Measurements from ENCODE around the gene PTAFR.
"Not testable (repeated sequence)": the region's sequence is repeated elsewhere in the genome, so short reads cannot be mapped to it uniquely, and the experiment has no call there.

Gene PTAFR

DNA sequence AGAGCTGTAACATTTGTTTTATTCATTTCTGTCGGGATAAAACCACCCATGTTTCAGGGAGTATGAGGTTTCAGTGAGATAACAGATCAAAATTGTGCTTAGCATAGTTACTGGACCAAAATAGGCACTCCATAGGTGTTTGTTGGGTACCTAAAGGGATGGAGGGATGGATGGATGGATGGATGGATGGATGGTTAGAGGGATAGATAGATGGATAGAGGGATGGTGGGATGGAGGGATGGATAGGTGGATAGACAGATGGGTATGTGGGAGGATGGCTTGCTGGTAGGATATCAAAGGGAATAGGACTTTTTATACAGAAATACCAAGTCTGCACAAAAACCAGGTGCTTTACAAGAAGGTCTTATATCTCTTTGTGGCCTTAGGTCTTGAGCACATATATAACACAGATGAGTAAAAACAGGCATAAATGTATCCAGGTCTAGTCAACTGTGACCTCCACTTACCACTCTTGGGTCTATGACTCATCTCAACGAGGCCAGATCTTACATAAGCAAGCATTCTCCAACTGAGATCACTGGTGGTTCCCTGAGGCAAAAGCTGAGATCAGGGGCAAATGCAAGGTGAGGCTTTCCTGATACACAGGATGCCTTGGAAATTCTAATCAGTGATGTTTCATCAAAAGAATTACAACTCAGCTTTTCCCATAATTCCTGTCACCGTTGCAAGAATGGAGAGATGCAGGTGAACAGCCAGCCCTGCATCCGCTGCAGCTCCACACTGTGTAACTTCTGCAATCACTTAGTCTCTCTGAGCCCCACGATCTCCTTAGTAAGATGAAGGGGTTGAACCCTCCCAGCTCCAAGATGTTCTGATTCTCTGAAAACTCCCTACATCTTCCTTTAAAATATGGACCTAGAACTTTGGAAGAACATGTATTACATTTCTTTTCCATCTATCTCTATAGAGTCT is 32.0 kb downstream of the PTAFR start:
- no peak for DNase-seq (ENCODE audit: low read depth in 2 of 2)

DNA sequence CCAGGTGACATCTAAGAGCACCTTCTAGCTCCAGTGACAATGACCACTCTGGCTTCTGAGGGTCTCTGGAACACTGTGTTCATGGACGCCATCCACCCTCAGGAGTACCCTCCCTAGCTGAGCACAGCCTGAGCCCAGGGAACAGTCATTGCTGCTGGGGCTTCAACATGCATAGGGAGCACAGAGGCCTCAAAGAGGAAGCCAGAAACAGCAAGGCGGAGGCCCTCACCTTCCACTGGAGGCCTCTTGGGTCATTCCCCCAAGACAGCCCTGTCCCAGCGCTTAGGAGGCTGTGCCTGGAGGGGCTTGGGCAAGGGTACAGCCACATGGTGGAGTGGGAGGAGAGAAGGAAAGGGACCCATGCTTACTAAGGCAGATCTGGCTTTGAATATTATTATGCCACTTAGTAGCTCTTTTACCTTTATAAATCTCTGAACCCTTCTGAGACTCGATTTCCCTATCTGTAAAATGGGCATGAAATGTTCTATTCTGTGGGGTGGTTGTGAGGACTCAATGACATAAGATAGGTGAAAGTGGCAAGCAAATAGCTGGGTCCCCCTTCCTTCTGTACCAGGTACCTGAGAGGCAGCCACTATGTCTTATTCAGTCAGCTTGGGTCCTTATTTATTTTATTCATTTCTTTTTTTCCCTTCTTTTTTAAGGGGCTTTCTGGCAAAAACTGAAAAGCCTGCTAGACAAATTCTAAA is 32.8 kb downstream of the PTAFR start:
- DNase-seq (ENCODE audit: low read depth in 2 of 2) = no peak

DNA sequence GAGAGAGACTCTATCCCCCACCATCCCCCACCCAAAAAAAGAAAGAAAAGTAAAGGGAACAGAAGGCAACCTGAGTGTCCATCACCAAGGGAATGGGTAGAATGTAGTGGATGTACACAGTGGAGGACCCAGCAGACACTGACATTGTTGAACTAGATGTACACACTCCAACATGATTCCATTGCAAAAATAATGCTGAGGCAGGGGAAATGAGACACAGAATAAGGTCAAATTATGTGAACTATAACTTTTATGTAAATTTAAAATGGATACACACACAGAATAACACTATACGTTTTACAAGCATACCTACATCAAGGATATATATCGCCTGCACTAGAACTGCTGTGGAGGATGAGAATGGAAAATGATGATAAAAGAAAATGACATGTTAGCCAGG is 34.8 kb downstream of the PTAFR start:
- no peak for DNase-seq (ENCODE audit: low read depth in 2 of 2)

DNA sequence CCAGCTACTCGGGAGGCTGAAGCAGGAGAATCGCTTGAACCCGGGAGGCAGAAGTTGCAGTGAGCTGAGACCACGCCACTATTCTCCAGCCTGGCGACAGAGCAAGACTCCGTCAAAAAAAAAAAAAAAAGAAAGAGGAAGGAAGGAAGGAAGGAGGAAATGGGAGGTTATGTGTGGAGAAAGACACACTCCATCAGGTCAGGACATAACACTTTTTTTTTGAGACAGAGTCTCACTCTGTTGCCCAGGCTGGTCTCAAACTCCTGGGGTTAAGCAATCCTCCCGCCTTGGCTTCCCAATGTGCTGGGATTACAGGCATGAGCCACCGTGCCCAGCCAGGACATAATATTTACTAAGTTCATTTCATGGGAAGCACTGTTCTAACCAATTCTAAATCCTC is 36.6 kb downstream of the PTAFR start:
- not testable (repeated sequence) for DNase-seq (ENCODE audit: low read depth in 2 of 2)

DNA sequence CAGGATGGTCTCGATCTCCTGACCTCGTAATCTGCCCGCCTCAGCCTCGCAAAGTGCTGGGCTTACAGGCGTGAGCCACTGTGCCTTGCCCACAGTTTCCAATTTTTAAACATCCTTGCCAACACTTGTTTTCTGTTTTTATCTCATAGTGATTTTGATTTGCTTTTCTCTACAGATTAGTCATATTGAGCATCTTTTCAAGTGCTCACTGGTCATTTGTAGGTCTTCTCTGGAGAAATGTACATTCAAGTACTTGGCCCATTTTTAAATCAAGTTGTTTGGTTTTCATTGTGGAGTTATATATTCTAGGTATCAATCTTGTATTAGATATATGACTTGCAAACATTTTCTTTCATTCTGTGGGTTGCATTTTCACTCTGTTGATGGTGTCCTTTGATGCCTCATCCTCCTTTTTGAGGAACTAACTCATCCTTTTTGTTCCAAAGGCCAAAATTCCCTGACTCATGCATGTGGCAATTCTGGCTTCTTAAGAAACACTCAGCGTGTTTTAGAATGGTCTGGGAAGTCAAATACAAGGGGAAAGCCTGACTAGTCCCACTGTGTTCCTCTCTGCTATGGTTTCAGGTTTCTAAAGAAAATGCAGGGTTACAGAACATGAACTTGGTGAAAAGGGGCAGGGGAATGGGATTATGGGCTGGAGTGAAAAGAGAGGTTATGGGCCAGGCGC is 37.3 kb downstream of the PTAFR start:
- DNase-seq (ENCODE audit: low read depth in 2 of 2) = no peak

DNA sequence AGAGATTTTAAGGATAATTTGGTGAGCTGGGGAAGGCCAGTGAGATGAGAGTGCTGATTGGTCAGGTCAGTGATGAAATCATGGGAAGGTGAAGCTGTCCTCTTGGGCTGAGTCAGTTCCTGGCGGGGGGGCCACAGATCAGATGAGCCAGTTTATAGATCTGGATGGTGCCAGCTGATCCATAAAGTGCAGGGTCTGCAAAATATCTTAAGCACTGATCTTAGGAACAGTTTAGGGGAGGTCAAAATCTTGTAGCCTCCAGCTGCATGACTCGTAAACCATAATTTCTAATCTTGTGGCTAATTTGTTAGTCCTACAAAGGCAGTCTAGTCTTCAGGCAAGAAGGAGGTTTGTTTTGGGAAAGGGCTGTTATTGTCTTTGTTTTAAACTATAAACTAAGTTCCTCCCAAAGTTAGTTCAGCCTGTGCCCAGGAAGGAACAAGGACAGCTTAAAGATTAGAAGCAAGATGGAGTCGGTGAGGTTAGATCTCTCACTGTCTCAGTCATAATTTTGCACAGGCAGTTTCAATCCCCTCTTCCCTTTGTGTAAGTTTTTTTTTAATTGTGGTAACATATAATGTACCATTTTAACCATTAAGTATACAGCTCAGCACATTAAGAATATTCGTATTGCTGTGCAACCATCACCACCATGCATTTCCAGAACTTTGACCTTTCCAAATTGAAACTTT is 39.4 kb downstream of the PTAFR start:
- no peak for DNase-seq (ENCODE audit: low read depth in 2 of 2)

DNA sequence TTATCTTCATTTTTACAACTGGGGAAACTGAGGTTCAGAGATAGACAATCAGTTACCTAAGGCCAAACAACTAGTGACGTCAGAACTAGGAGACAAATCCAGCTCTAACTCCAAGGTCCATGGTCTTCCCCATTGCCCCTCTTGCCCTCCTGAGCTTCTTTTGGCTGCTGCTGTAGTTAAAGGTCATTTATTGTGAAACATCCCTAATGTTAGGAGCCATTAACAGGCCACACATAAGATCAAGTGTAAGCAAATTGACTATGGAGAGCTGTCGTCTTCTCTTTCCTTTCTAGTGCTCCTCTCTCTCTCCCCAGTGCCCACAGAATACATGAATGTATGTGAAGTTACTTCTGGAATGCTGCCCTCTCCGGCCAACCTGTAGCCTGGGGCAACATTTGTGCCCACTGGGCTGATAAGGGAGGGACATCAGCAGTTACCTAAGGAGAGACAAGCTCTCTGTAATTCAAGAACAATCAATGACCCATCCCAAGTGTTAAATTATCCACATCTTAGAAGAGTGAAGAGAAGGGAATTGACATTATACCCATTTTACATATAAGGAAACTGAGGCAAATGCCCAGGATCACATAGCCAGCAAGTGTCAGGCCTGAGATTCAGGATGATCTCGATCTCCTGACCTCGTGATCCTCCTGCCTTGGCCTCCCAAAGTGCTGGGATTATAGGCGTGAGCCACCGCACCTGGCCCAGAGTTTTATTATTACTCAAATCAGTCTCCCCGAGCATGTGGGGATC is 40.1 kb downstream of the PTAFR start:
- DNase-seq (ENCODE audit: low read depth in 2 of 2) = no peak

DNA sequence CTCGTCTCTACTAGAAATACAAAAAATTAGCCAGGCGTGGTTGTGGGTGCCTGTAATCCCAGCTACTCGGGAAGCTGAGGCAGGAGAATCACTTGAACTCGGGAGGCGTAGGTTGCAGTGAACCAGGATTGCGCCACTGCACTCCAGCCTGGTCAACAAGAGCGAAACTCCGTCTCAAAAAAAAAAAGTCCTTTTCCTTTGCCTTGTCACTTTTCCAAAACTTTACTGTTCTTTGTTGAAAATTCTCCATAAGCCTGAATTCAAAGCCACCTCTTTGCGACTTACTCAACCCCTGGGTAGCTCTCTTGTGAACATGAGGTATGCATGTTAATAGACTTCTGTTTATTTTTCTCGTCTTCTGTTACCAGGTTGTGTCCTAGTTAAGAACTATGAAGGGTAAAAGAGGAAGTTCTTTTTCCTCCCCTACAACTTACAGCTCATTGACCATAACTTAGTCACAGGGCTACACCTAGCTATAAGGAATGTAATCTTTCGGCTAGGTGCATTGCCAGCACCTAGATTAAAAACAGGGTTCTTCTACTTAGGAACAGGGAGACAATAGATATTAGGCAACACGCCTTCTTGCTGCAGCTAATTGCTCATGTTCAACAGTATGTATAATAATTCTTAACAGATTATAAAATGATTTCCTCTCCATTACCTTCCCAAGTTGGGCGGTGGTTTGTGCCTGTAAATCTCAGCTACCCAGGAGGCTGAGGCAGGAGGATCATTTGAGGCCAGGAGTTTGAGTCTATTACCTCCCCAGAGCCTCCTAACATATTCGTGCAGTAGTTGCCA is 40.9 kb downstream of the PTAFR start:
- no peak for DNase-seq (ENCODE audit: low read depth in 2 of 2)

DNA sequence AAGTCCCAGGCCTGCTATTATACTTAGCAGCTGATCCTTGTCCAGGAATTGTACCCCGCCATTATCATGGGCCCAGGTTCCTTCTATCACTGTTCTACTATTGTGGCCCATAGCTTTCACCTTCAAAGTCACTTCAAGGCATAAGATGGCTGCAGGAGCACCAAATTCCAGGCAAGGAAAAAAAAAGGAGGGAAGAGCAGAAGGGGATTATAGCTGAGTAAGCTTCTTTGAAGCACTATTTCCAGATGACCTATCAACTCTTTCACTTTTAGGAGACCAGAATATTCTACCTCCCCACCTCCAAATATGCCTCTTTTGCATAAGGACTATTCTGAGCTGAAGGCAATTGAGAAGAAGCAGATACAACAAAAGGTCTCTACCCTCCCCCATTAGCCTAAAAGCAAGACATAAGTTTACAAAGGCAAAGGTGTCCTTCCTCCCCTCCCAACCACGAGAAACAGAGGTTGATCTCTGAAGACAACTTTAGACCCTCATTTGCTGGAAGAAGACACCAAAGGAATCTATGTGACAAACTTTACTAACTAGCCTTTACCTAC is 41.8 kb downstream of the PTAFR start:
- no peak for DNase-seq (ENCODE audit: low read depth in 2 of 2)

DNA sequence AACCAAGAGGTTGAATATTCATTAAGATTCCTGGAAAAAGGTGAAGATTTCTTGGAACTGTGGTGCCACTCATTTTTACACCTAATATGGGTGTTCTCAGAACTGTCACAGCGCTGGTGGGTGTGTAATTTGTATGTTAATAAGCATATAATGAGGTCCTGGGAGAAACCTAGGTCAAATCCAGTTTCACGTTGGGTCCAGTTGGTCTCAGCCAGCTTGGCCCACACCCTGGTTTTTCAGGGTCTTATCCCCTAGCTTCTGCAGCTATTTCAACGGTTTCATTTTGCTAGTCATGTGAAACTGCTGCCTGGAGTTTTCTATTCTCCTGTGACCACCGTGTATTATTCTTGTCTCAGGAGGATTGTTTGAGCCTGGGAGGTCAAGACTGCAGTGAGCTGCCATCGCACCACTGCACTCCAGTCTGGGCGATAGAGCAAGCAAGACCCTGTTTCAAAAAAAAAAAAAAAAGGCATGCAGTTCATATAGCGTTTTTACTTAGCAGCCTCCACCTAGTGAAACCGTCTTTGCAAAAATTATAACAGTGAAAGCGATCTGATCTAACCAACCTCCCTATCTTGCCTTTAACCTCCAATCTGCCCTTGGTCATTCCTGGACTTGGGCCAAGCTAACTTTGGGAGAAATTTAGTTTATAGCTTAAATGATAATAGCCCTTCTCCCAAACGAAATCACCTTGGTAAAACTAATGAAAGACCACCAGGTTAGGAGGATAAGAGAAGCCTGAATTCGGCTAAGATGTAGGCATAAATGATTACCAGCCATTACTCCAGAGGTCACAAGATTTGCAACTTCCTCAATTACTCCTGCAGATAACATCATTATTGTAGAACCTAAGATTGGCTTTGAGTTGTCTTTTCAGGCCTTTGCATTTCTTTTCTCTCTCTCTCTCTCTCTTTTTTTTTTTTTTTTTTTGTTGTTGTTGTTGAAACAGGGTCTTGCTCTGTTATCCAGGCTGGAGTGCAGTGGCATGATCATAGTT is 44.0 kb downstream of the PTAFR start:
- no peak for DNase-seq (ENCODE audit: low read depth in 2 of 2)

DNA sequence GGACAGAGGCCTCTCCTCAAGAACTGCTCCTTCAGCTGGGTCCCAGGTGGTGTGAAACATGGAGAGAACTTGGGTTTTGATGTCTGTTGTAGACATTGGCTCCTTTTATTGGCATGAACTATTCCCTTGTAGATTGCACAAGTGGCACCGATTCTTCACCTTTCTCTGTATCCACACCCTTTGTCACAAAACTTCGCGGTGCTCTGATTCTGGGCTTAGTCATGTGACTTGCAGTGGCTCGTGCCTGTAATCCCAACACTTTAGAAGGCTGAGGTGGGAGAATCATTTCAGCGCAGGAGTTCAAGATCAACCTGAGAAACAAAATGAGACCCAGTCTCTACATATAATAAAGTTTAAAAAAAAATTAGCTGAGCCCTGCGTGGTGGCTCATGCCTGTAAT is 45.6 kb downstream of the PTAFR start:
- DNase-seq (ENCODE audit: low read depth in 2 of 2) = no peak

DNA sequence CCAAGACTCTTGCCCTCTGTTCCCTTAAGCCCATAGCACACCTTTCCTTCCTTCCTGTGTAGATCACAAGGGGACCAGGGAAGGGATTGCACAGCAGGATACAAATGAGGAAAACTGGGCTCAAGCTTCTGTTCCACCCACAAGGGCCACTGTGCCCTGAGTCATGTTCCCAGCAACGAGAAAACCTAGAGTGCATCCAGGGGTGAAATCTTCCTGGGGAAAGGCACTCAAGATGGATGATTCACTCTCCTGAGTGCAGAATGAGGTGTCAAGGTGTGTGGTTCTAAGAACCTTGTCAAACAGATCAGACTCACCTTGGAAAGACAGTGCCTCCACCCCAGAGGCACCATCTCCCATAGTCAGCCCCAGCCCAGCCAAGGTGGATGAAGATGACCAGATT is 47.3 kb downstream of the PTAFR start:
- no peak for DNase-seq (ENCODE audit: low read depth in 2 of 2)

DNA sequence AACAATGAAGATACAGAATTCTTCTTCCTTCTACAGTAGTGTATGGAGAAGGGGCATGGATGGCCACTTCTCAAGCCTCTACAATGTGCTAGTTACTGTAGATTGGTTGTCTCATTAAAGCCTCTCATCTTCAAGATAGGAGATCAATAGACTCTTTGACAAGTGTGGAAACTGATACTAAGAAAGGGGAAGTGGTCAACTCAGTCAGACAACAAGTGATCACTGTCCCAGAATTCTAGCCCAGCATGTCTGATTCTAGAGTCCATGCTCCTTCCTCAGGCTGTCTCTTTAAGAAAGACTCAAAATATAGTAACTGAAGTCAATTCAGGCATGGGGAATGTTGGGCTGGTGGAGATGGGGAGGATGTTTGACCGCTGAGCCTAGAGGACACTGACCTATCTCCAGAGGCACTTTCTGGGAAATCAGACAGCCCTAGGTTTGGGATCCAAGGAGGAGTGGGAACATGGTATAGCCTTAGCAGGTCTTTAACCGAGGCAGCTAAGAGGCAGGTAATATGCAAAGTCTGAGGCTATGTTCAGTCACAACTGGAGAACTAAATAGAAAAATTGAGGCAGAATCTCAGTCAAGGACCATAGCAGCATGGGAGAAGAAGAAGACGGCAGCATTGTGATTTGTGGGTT is 48.8 kb downstream of the PTAFR start:
- no peak for DNase-seq (ENCODE audit: low read depth in 2 of 2)

DNA sequence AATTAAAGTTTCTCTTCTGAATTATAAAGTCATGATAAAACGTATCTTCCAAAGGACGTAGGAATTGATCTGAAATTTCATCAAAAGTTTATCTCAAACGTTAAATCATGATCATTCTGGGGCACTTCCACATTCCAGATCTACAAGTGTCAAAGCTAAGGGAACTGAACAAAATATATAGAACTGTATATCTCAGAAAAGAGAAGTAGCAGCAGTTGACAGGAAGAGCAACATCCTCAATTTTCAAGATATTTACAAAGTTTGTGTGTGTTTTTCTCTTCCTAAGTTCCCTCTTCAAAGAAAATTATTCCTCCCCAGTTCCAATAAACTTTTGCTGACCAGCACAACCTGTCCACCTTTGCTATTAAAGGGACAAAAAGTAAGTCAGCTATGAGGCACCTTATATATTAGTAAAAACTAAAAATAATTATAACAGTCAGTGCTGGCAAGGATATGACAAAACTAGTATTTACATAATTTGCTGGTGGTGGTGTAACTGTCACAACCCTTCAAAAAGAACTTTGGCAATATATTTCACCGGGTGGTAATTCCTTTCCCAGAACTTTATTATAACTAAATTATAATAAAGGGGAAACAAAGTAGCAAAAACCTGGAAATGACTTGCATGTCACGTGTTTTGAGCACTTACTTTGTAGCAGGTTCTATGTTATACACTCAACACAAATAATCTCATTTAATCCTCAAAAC is 49.6 kb downstream of the PTAFR start:
- no peak for DNase-seq (ENCODE audit: low read depth in 2 of 2)

DNA sequence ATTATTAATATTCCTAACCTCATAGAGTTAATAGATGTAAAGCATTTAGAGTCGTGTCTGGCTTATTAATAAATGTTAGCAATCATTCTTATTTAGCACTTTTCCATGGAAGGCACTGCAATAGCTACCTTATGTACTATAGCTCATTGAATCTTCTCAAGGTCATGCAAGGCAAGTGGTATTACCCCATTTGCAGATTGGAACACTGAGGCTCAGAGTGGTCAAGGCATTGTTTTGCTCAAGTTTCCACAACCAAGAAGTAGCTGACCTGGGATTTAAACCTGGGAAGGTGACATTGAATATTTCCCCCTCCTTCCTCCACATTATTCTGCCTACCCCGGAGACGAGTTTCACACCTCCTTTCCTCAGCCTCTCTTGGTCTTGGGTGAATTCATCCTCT is 50.3 kb downstream of the PTAFR start:
- no peak for DNase-seq (ENCODE audit: low read depth in 2 of 2)

DNA sequence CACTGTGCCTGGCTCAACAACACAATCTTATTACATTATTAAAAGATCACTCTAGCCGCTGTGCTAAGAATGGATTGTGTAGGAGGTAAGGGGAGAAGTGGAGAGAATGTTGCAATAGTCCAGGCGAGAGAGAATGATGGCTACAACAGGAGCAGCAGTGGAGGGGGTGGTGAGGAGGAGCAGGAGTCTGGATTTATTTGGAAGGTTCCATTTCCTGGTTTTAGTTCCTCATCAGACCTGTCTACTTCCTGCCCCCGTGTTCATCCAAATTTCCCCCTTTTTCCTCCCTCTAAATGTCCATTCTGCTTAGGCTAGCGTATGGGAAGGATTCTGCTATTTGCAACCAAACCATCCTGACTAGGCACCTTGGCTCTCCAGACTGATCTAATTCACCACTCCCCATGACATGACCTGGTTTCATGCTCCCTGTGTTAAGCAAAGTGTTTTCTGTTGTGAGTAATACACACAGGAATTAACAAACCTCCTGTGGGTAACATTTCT is 53.0 kb downstream of the PTAFR start:
- no peak for DNase-seq (ENCODE audit: low read depth in 2 of 2)

DNA sequence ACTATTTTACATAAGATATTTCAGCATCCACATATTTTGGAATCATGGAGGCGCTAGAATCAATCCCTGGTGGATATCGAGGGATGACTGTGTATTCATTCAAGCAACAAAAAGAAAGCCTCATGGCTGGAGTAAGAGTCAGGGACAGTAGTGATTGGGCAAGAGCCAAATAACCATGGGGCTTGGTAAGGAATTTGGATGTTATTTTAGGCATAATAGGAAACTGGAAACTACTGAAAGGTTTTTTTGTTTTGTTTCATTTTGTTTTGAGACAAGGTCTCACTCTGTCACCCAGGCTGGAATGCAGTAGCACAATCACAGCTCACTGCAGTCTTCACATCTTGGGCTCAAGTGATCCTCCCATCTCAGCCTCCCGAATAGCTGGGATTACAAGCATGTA is 54.3 kb downstream of the PTAFR start:
- DNase-seq (ENCODE audit: low read depth in 2 of 2) = no peak

DNA sequence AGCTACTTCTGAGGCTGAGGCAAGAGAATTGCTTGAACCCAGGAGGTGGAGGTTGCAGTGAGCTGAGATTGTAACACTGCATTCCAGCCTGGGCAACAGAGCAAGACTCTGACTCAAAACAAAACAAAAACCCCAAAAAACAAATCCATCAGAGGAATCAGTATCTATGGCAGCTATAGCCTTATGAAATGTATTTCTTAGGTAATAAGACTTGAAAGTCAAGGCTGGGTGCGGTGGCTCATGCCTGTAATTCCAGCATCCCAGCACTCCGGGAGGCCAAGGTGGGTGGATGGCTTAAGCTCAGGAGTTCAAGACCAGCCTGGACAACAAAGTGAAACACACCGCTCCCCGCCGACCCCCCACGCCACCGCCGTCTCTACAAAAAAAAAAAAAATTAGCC is 56.9 kb downstream of the PTAFR start:
- DNase-seq (ENCODE audit: low read depth in 2 of 2) = no peak
